ENCODE data around the gene LRCH1. TPM values are rescaled to one million over a fixed set of nuclear protein-coding genes. Genes with fewer than 3 reads are reported as not detected.

The LRCH1 gene
- total and polyA plus RNA-seq, 2 of the 4 experiments (the other 2 are of a cell fraction): 7.0 to 8.8 TPM

DNA sequence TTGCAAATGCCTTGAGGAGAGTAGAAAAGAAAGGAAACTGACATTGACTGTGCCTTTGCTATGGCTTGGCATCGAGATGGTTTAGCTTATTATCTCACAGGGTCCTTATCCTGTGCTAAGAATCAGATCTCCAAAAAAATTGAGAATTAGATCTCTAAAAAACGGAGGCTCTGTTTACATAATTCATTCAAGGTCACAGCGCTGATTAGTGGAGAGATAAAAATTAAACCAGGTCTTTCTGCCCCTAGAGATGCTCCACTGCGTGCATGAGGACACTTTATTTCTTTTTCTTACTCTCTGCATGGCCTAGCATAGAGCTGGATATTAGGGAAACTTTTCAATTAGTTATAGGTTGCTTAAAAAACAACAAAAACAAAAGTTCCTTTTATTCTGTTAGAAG, 17.3 kb downstream of the LRCH1 start:
- H2AK5ac ChIP-seq (ENCODE audit: low read depth, low read length): no peak overlapping the region
- no peak overlapping the region for H3K9ac ChIP-seq (ENCODE audit: low read depth, low read length)
- dilution Hi-C loops (cut with HindIII; ENCODE audit: low sequenced_read_pairs, unreplicated experiment): no loop called here
- H2AK9ac ChIP-seq (replicated peaks; ENCODE audit: low read depth, low read length, poor library complexity): no peak overlapping the region
- no peaks in the 10 kb centered on the region for H3K36me3 ChIP-seq (ENCODE audit: control insufficient read depth, insufficient read depth, low read length)
- H3K4me3 ChIP-seq (ENCODE audit: insufficient read depth, low read depth, low read length): no peak overlapping the region
- no peaks in the 10 kb centered on the region for H3K27me3 ChIP-seq (ENCODE audit: control insufficient read depth, insufficient read depth, low read length)
- peaks cover 24% of the 10 kb centered on the region for H3K9me1 ChIP-seq (ENCODE audit: insufficient read depth, low read length)
- H4K91ac ChIP-seq (ENCODE audit: insufficient read depth, low read depth, low read length): no peak overlapping the region
- 89% methylated on average over 2 of the region's 4 CpGs; no CpG with 5 or more reads in 1 of the 2 experiments for WGBS, 2 experiments (ENCODE audit: extremely low coverage in 2 of 2, insufficient read length in 1 of 2)
- H2BK15ac ChIP-seq (ENCODE audit: low read depth, low read length): no peak overlapping the region
- no peak overlapping the region; a peak in 1 of 4 replicates for H4K8ac ChIP-seq (ENCODE audit: low read depth in 2 of 2, low read length in 2 of 2)
- no peak overlapping the region for H2AFZ ChIP-seq (replicated peaks; ENCODE audit: low read length, poor library complexity)
- H3K56ac ChIP-seq (ENCODE audit: extremely low read depth, insufficient read depth, low read length): no peak overlapping the region
- no peak overlapping the region for H2BK120ac ChIP-seq (ENCODE audit: low read depth, low read length)
- no peak overlapping the region for H3K23ac ChIP-seq (ENCODE audit: low read depth, low read length)
- ChIA-PET POLR2A (ENCODE audit: unreplicated experiment) (no interaction called here), CTCF (no interaction called here)
- peaks cover 35% of the 10 kb centered on the region for H4K20me1 ChIP-seq (ENCODE audit: insufficient read depth, low read length)
- no peak overlapping the region for H2BK20ac ChIP-seq (ENCODE audit: low read depth, low read length)
- in situ Hi-C loops (cut with MboI; ENCODE audit: low sequenced_read_pairs): no loop called here
- H3K27ac ChIP-seq (ENCODE audit: insufficient read depth, low read length): no peak overlapping the region
- peaks cover 18% of the 10 kb centered on the region for H3K4me1 ChIP-seq (ENCODE audit: control insufficient read depth, insufficient read depth, low read length)
- no peak overlapping the region for H3K14ac ChIP-seq (replicated peaks; ENCODE audit: low read depth, low read length)
- TF ChIP-seq MXI1 (IDR thresholded peaks at IDR 0.05; ENCODE audit: borderline replicate concordance, low read depth, low read length) (no peak), CTCF (conservative IDR thresholded peaks at IDR 0.05; ENCODE audit: low read depth, low read length) (no peak), MAZ (IDR thresholded peaks at IDR 0.05; ENCODE audit: borderline replicate concordance, low read depth, low read length) (no peak), BHLHE40 (IDR thresholded peaks at IDR 0.05; ENCODE audit: low read depth, low read length) (no peak), POLR2A (IDR thresholded peaks at IDR 0.05; ENCODE audit: low read depth, low read length) (no peak), CEBPB (IDR thresholded peaks at IDR 0.05; ENCODE audit: low read depth, low read length) (no peak), USF2 (IDR thresholded peaks at IDR 0.05; ENCODE audit: low read depth, low read length) (no peak), RCOR1 (IDR thresholded peaks at IDR 0.05; ENCODE audit: insufficient replicate concordance, low read length) (no peak), SMC3 (IDR thresholded peaks at IDR 0.05; ENCODE audit: low read depth, low read length) (no peak), MAFK (IDR thresholded peaks at IDR 0.05; ENCODE audit: low read depth, low read length) (no peak), RAD21 (IDR thresholded peaks at IDR 0.05; ENCODE audit: low read length) (no peak), FOS (IDR thresholded peaks at IDR 0.05; ENCODE audit: low read depth, low read length) (no peak), ELK1 (IDR thresholded peaks at IDR 0.05; ENCODE audit: borderline replicate concordance, low read depth, low read length) (no peak), CHD1 (IDR thresholded peaks at IDR 0.05; ENCODE audit: low read depth, low read length) (no peak), RFX5 (IDR thresholded peaks at IDR 0.05; ENCODE audit: low read depth, low read length) (no peak), NFE2L2 (IDR thresholded peaks at IDR 0.05; ENCODE audit: low read depth, low read length) (no peak)
- no peak overlapping the region for H3K4me2 ChIP-seq (ENCODE audit: low read depth, low read length)
- H3K79me1 ChIP-seq (ENCODE audit: low read depth in 1 of 2, low read length in 2 of 2): peaks cover 35 to 83% of the 10 kb centered on the region in 2 experiments
- H4K5ac ChIP-seq (ENCODE audit: low read depth, low read length): no peak overlapping the region
- DNase-seq (no peak), ATAC-seq (ENCODE audit: low read depth) (no peak)
- H3K9me3 ChIP-seq (ENCODE audit: control insufficient read depth, insufficient read depth, low read length): no peaks in the 10 kb centered on the region
- no peak overlapping the region for H2BK5ac ChIP-seq (ENCODE audit: low read depth, low read length, poor library complexity, severe bottlenecking)
- no peak overlapping the region for H3K18ac ChIP-seq (ENCODE audit: low read depth, low read length)
- no TSS peak for BruUV-seq (replicated peaks)
- intact Hi-C loops (cut with micrococcal nuclease): no loop called here
- no peak overlapping the region for H3K4ac ChIP-seq (ENCODE audit: low read depth, low read length)
